ENCODE results near the gene FBP1. TPM values are rescaled to one million over a fixed set of nuclear protein-coding genes. Genes with fewer than 3 reads are reported as not detected.

Gene FBP1
- total RNA-seq, 1 donor from 2014 or later, result 1.1 TPM

- ATAC-seq (ENCODE audit: poor library complexity) (no peak), DNase-seq (no peak)
- intact Hi-C loops (cut with DNase I), result no loop called here
Observed at GRCh38 chr9:94627287-94627686, 12.0 kb downstream of the FBP1 start.

- ATAC-seq (ENCODE audit: poor library complexity) (no peak), DNase-seq (no peak)
- intact Hi-C loops (cut with DNase I), result no loop called here
Observed at GRCh38 chr9:94625835-94626234, 13.5 kb downstream of the FBP1 start.

- no peak for ATAC-seq (ENCODE audit: poor library complexity)
- intact Hi-C loops (cut with DNase I), result no loop called here
- DNase-seq, result no peak
Observed at GRCh38 chr9:94624629-94625028, 14.7 kb downstream of the FBP1 start.

- no peak for ATAC-seq (ENCODE audit: poor library complexity)
- peak; percentile 46 for DNase-seq
- intact Hi-C loops (cut with DNase I), result no loop called here
Observed at GRCh38 chr9:94623253-94623652, 16.1 kb downstream of the FBP1 start.

- intact Hi-C loops (cut with DNase I), result no loop called here
- no peak for DNase-seq
- ATAC-seq (ENCODE audit: poor library complexity), result no peak
Observed at GRCh38 chr9:94622087-94622800, 17.1 kb downstream of the FBP1 start.

GRCh38 chr9:94619026-94619425 lies 20.3 kb downstream of the FBP1 start:
- DNase-seq, result no peak
- intact Hi-C loops (cut with DNase I), result no loop called here
- ATAC-seq (ENCODE audit: poor library complexity), result no peak

GRCh38 chr9:94613003-94613402 lies 26.3 kb downstream of the FBP1 start:
- DNase-seq (no peak), ATAC-seq (ENCODE audit: poor library complexity) (no peak)
- intact Hi-C loops (cut with DNase I), result no loop called here

- ATAC-seq (ENCODE audit: poor library complexity), result no peak
- intact Hi-C loops (cut with DNase I), result no loop called here
- no peak for DNase-seq
Observed at GRCh38 chr9:94612071-94612470, 27.2 kb downstream of the FBP1 start.

- intact Hi-C loops (cut with DNase I), result no loop called here
- DNase-seq (no peak), ATAC-seq (ENCODE audit: poor library complexity) (no peak)
Observed at GRCh38 chr9:94611638-94612068, 27.7 kb downstream of the FBP1 start.

GRCh38 chr9:94610181-94610606 lies 29.1 kb downstream of the FBP1 start:
- intact Hi-C loops (cut with DNase I), result no loop called here
- DNase-seq, result no peak
- no peak for ATAC-seq (ENCODE audit: poor library complexity)

- DNase-seq, result no peak
- intact Hi-C loops (cut with DNase I), result loop anchor here (10.0 kb wide), 1 partner anchor 343 kb away; no protein-coding TSS in a partner anchor
- no peak for ATAC-seq (ENCODE audit: poor library complexity)
Observed at GRCh38 chr9:94607423-94607691, 32.0 kb downstream of the FBP1 start.

- ATAC-seq (ENCODE audit: poor library complexity) (no peak), DNase-seq (no peak)
- intact Hi-C loops (cut with DNase I), result loop anchor here (10.0 kb wide), 1 partner anchor 342 kb away; no protein-coding TSS in a partner anchor
Observed at GRCh38 chr9:94606646-94607422, 32.5 kb downstream of the FBP1 start.

GRCh38 chr9:94603259-94604160 lies 35.8 kb downstream of the FBP1 start:
- DNase-seq, result peak; percentile 73
- peak; percentile 81 for ATAC-seq (ENCODE audit: poor library complexity)
- intact Hi-C loops (cut with DNase I), result loop anchor here (10.0 kb wide), 1 partner anchor 339 kb away; no protein-coding TSS in a partner anchor

GRCh38 chr9:94602666-94603065 lies 36.7 kb downstream of the FBP1 start:
- no peak for DNase-seq
- no peak for ATAC-seq (ENCODE audit: poor library complexity)
- intact Hi-C loops (cut with DNase I), result loop anchor here (10.0 kb wide), 1 partner anchor 338 kb away; no protein-coding TSS in a partner anchor

GRCh38 chr9:94600715-94601114 lies 38.6 kb downstream of the FBP1 start:
- intact Hi-C loops (cut with DNase I), result loop anchor here (10.0 kb wide), 1 partner anchor 336 kb away; no protein-coding TSS in a partner anchor
- DNase-seq (no peak), ATAC-seq (ENCODE audit: poor library complexity) (no peak)

GRCh38 chr9:94600258-94600657 lies 39.1 kb downstream of the FBP1 start:
- no peak for ATAC-seq (ENCODE audit: poor library complexity)
- intact Hi-C loops (cut with DNase I), result loop anchor here (10.0 kb wide), 1 partner anchor 335 kb away; no protein-coding TSS in a partner anchor
- DNase-seq, result no peak

- no peak for ATAC-seq (ENCODE audit: poor library complexity)
- intact Hi-C loops (cut with DNase I), result no loop called here
Observed at GRCh38 chr9:94599102-94599501, 40.2 kb downstream of the FBP1 start.

GRCh38 chr9:94593459-94594345 lies 45.6 kb downstream of the FBP1 start, which contains the start of gene FBP2:
FBP2 (minus strand) TSS chr9:94593824; CDS start chr9:94593726, 98 bp downstream.
- no peak for ATAC-seq (ENCODE audit: poor library complexity)
- intact Hi-C loops (cut with DNase I), result no loop called here
- DNase-seq, result no peak

More at GRCh38 chr9:94599102-94599501, 40.2 kb downstream of the FBP1 start:
- no peak for DNase-seq
